M059J (cell line): ENCODE data around the gene PSMC1. TPM values are rescaled to one million over a fixed set of nuclear protein-coding genes. Genes with fewer than 3 reads are reported as not detected.

Experiments
- DNase-seq: peaks from one replicate; pipeline ENCODE4 v3.0.0-alpha.2; 2012; ENCODE audit warnings: low read depth
- total RNA-seq: library from RNA; depleted of rRNA; stranded (reverse); fragments of >200 nt; shearing (Covaris generic); gene quantifications from 2 replicates; pipeline ENCODE4 v1.2.3, GENCODE V29; 2014

The PSMC1 gene
- total RNA-seq, 1 experiment from 2014 or later, result 233 TPM

DNA sequence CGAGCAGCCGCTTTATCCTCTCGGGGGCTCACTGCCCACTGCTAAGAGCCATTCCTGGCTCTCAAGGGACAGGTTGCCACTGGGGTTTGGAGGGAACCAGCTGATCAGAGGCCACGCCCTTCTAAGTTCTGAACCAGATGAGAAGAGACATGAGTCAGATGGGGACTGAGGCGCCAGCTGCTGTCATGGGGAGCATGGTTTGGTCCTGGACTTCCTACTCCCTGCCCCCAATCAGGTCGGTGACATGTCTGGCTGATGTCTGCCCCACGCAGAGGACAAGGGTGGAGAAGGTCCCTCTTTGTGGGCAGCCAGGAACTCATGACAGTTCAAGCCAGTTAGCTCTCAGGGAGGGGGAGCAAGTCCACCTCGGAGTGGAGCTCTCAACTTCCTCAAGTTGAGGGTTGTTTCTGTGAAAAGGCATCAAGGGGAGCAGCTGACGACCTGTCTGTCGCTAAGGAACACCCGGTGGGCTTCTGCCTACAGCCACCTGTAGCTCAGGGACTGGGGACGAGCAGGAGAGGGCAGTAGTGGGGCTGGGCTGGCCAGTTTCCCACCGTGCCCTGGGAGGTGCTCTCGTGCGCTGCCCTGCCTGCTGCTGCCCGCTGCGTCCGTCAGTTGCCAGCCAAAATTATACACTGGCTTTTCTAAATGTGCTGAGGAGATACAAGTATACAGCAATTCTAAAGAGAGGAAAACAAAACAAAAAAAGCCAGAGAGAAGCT, 20.5 kb downstream of the PSMC1 start:
- peak; percentile 17 for DNase-seq

DNA sequence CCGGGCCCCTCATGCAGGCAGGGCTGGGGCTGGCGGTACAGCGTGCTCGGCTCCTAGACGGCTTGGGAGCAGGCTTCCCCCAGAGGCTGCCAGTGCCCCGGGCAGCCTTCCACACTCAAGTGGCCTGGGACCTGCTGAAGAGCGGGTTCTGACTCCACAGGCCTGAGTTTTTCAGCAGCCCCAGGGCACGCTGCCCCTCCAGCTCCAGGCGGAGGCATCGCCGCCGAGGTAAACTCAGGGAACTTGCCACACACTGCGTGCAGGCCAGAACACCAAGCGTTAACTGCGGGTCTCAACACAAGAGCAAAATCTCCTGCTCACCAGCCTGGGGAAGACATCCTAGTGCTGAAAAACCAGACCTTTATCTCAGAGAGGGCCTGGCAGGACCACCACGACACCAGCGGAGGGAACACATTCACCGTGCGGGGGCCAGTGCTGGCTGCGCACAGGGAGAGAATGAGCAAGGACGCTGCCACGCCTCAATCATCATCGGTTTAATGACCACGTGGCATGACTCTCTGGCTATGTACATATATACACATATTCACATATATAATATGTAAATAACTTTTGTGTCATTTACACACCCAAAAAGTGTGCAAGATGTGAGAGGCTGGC, 21.3 kb downstream of the PSMC1 start:
- no peak for DNase-seq

DNA sequence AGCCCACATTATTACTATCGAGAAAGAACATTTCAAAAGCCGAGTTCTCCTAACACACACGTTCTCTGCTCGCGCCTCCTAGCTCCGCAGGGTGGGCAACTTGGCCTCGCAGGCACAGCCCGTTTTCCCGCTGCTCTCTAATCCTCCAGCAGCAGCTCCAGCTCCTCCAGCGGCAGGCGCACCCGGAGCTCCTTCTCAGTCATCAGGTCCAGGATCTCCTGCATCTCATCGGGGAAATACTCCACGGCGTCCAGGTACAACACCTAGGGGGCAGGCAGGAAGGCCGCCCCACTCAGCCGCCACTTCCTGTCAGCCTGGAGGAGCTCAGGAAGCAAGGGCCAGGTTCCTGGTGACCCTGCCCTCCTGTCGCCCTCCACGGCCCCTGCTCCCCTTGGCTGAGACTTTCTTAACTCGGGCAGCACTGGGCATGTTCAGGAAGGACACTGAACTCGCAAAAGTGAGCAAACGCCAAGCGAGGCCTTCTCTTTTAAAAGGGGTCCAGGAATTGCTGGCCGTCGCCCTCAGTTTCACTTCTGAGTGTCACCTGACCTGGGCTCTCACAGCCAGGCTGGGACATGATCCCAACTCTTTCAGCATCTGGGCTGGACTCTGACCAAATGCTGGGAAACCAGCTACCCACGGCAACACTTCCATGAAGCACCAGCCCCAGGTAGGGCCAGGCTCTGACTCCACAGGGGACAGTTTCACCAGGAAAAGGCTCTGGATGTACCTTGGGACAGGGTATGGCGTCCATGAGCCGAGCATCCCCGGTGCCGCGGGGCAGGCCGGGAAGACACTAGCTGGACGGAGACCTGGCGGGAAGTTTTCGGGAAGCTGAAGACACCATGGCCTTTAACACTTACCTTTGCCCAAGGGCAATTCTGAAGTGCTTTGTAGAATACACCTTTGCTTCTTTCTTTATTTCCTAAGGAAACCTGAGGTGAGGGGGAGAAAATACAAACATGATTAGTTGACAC, 22.1 kb downstream of the PSMC1 start:
- DNase-seq, result no peak

DNA sequence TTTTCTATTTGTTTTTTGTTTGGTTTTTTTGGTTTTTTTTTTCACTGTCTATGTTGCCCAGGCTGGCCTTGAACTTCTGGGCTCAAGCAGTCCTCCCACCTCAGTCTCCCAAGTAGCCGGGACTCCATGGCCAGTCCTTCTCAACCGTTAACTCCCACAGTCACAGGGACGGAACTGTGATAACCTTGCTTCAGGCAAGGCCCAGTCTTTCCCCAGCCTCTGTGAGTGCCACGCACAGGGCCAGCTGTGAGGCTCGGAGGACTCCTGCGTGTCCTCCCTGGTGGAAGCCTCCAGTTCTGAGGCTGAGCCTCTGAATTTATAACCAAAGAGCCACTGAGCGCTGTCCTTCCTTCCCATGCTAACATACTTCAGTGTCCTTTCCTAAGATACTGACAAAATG, 23.7 kb downstream of the PSMC1 start:
- DNase-seq, result no peak

DNA sequence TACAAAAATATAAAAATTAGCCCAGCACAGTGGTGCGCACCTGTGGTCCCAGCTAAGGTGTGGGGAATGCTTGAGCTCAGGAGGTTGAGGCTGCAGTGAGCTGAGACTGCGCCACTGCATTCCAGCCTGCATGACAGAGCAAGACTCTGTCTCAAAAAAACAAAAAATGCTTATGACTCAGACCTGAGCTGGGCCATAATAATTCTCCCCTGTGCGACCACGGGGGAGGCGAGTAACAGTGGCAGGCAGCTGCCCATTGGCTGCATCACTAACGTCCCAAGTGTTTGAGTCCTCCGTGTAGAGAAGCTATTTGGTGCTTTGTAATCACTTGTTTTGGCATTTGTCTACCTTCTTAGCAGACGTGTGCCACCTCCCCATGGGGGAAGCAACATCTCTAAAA, 24.9 kb downstream of the PSMC1 start:
- peak; percentile 83 for DNase-seq

DNA sequence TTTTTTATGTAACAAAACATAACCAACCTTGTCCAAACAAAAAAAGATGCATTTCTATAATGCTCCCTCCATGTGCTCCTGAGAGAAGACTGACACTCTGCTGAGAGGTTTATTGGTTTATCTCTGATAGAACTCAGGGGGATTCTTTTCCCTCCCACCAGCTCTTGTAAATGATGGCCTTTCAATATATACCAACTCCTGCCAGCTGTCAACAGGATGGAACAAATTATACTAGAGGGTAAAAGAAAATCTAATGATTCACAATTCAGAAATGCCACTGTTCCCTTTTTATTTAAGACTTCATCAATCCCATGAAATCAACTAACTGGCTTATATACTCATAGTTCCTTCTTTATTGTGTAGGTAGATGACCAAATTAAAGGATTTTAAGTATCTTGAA, 25.4 kb downstream of the PSMC1 start:
- DNase-seq, result peak; percentile 33

DNA sequence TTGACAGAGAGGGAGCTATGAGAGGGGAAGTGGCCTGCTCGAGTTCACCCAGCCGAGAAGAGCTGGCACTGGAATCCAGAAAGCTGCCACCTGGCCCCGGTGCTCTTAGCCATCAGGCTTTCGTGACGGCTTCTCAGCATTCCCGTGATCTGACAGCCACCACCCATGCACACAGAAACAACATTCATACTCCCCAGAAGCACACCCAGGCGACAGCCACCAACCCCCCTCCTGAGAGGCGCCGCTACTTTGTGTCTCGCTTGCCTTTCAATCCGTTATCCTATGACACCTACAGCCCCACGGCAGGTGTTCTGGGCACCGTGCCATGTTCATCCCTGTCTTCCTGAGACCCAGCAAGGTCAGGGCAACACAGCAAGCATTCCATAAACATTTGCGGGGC, 31.4 kb downstream of the PSMC1 start:
- DNase-seq, result no peak

DNA sequence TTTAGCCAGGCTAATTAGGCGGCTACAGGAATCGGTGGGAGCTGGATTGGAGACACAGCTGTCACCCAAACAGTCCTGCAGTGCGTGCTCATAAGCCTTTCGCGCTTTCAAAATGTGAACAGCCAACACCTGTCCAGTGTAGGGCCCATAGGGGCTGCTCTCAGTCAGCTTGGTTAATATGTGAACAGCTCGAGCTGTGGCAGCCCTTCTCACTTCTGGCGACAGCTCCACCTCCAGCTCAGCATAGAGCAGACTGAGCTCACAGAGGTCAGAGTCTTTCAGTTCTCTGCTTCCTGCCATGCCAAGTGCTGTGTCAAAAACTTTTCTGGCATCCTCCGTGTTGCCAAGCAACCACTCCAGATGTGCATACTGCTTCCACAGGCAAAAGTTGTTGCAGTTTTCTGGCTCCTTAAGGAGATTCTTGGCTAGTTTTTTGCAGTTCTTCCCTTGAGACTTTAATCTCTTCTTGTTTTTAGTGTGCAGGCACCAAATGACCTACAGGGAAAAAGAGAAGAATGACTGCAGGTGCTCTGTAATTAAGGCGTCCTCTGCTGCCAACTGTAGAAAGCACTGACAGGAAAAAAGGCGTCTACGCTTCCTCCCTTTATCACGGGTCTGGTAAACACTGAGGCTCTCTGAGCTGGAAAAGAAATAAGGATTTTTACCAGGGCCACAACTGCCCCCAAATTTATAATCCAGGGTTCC, 32.5 kb downstream of the PSMC1 start:
- no peak for DNase-seq

DNA sequence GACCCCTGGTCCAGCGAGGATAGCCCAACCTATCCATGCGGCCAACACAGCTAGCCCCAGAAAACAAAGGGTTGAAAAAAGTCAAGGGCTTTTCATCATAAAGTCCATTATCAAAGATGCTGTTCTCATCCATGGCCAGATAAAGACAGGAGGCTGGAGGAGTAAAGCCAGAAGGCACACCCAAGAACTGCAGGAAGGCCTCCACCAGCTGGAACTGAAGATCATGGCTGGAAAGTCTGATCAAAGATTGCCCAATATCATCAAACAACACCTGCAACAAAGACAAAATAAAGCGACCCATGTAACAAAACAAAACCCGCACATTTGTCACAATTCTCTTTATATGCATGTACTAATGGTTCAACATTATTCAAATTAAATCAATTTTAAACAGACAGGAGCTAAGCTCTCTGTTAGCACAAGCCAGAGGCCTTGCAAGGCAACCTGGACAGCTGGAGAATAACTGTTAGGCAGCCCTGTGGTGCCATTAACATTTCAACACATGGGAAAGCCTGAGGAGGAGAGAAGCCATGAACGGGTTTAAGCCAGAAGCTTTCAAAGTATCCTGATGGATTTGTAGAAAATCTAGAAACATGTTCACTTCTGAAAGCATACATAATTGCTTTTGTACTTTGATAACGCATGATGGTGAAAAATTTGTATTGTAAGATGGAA, 34.1 kb downstream of the PSMC1 start:
- DNase-seq, result no peak

DNA sequence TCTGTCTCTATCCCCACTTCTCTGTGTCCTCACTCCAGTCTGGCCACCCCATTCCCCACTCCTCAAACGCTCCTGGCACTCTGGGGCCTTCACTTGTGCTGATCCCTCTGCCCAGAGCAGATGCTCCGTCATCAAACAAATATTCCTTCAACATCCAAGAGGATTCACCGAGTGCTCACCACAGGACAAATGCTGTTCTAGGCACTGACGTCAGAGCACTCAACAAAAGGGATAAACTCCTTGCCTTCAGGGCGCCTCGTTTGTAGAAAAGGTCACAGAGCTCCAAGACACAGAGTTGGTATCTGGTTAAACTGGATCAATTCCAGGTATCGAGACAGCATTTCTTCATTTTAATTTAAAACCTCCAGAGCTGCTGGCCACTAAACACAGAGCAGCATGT, 35.3 kb downstream of the PSMC1 start:
- DNase-seq, result no peak

DNA sequence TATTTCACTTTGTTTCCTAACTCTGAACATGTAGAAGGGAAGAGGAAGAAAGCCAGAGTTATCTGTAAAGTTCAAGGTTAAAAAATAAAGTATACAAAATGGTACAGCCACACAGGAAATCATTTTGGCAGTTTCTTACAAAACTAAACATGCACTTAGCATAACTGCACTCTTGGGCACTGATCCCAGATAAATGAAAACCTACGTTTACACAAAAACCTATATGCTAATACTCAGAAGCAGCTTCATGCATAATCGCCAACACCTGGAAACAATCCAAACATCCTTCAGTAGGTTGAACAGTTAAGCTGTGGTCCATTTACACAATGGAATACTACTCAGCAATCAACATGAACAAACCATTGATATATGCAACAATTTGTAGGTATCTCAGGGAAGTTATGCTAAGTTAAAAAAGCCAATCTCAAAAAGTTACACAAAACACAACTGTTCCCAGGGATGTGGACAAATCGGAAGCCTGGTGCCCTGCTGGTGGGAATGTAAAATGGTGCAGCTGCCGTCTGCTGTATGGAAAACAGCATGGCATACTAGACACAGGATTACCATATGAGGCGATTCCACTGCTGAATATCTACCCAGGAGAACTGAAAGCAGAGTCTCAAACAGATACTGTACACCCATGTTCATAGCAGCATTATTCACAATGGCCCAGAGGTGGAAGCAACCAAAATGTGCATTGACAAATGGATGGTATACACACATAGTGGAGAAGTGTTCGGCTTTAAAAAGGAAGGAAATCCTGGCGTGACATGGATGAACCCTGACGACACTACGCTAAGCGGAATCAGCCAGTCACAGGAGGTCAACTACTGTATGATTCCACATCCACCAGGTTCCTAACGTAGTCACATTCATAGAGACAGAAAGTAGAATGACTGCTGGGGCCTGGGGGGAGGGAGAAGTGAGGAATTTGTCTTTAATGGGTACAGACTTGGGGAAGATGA, 37.7 kb downstream of the PSMC1 start:
- DNase-seq, result no peak

DNA sequence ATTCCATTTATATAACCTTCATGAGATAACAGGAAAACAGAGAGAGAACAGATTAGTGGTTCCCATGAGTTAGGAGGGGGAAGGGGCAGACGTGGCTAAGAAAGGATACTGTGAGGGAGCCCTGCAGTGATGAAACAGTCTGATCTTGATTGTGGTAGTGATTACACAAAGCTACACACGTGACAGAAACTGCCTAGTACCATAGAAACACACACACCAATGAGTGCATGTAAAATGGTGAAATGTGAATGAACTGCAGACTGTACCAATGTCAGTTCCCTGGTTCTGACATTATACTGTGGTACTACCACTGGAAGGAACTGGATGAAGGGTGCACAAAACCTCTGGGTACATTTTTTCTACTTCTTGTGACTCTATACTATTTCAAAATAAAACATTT, 38.5 kb downstream of the PSMC1 start:
- DNase-seq, result no peak

DNA sequence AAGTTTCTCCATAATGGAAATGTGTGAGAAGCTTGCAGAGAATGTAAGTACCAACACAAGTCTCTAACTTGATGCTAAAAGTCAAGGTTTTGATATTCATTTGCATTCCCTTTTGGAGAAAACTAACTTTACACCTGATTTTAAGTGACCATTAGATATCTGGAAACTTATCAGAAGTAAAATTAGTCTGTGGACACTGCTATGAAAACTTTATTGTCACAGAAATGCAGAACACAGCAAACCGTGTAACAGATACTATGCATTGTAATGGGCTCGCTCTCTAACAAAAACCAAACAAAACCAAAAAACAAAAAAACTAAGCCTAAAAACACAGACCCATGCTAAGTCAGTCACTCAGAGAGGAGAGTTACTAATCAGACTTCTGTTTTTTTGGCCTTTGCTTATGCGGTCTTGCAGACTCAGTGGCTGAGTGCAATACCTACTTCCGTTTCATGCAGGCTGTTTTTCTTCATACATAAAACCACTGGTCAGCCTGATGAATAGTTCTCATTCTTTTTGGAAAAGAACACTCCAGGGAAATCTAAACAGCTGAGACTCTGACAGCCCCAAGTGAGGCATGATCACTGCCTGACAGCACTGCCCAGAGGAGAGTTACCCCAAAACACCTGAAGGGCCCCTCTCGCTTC, 39.6 kb downstream of the PSMC1 start:
- no peak for DNase-seq

DNA sequence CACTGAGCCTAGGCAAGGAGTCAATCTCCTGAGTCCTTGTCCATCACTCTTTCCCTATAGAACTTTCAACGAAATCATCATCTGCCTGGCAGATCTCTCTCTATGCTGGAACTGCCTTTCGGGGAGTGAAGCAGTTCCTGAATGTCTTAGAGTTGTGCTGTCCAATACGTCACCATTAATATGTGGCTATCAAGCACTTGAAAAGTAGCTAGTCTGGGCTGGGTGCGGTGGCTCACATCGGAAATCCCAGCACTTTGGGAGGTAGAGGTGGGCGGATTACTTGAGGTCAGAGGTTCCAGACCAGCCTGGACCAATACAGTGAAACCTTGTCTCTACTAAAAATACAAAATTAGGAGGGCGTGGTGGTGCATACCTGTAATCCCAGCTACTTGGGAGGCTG, 40.3 kb downstream of the PSMC1 start:
- no peak for DNase-seq

DNA sequence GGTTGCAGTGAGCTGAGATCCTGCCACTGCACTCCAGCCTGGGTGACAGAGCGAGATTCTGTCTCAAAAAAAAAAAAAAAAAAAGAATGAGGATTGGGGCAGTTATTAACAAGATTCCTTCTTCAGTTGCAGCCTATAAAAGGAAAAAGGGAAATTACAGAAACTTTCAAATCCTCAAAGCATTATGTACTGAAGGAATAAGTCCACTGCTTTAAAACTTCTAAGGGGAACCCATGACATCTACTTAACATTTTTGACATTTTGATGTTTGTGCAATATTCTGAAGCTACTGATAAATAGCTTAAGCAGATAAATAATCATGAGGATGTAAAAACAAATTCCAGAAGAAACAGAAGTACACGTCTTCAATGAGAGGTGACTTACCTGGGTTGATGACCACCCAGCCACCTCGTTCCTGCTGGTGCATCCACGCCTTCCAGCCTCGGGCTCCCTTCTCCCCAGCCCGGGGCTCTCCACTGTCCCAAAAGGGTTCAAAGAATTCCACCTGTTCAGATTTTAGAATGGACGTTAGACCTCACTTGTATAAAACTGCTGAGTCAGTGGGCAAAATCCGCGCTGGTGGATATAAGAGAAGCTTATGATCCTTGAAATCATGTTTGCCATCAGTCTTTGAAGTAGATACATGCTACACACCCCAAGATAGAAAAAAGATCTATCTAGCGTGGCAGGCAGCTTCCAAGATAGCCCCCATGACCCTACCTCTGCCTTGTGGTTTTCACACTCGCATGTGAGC, 41.7 kb downstream of the PSMC1 start:
- DNase-seq, result no peak

DNA sequence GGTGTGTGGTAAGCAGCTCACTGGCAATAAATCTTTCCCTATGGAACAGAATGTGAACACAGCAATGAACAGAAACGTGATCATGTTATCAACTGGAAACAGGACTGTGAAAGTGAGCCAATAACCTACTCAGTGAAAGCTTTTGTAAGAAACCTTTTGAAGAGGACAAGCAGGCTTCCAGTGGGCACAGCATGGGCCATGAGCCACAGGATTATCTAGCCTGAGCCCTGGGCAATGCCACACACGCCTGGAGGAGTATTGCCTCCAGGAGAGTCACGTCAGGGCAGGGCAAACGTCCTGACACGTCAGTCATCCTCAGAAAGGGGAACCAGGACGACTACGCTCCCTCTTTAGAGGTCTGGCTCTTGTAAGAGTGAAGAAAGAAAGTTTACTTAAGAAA, 43.1 kb downstream of the PSMC1 start:
- DNase-seq, result no peak

DNA sequence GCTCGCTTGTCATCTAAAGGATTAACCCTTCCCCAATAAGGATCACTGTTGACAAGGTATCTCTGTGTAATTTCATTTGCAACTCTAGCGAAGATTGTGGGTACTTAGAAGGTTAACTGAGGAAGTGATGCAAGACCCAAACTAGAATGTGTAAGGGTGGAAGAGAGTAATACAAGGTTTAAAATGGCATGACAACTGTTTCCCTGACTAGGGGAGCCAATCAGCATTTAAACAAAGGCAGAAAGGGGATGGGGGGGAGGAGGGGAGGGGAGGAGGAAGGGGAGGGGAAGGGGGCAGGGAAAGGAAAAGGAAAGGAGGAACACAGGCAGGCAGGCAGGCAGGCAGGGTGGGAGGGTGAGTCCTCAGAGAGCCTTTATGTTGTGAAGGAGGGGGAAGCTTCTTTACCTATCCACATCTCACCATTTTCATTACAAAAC, 44.3 kb downstream of the PSMC1 start:
- no peak for DNase-seq

DNA sequence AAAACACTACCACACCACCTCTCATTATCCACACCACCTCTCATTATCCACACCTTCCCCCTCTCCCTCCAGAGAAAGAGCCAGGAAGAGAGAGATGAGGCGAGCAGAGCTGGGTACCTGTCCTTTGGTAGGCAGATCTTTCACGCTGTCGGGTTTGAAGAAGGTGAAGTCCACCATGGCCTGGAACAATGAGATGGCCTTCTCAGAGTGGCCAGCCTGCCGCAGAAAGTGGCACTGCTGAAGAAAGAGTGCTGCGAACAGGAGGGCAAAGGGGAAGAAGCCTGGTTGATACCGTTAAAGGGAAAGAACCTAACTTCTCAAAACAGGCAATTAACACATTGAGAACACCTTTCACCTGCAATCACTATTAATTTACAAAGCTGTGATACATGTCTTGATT, 44.8 kb downstream of the PSMC1 start:
- no peak for DNase-seq

DNA sequence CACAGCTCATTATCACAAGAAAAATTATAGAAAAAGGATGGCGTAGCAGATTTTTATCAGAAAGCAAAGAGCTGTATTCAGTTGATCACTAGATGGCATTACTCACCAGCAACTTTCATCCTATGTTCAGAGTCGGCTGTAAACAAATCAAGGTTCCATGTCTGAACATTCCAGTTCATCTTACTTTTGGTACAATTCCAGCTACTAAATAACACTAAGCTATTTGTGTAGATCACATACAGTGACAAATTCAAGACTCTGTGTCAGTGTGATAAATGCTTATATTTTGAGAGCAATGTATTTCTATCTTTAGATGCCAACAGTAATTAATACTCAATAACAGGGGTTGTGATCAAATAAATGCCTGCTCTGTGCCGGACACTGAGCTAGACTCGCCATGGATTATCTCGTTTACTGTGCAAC, 45.3 kb downstream of the PSMC1 start:
- DNase-seq, result peak; percentile 43
